WTC11 (cell line): ENCODE data around the gene PLXNB2. TPM values are rescaled to one million over a fixed set of nuclear protein-coding genes. Genes with fewer than 3 reads are reported as not detected.

ENCODE experiments used
- ATAC-seq: fragments of 200-7000 bp; cut with Tn5 transposase; 2 replicates; pipeline ENCODE4 v1.10.0; 2021; ENCODE audit warnings: mild to moderate bottlenecking, moderate library complexity
- CTCF ChIA-PET: fragments of 300-600 bp; sonication (Branson Sonifier 250); formaldehyde crosslinking; loops from one replicate; lab custom pipeline; 2021; ENCODE audit warnings: antibody characterized with exemption; lab: Charles Lee
- POLR2A ChIA-PET: fragments of 350-600 bp; sonication (Branson Sonifier 250); formaldehyde crosslinking; loops from one replicate; lab custom pipeline; 2021; ENCODE audit warnings: antibody characterized with exemption; lab: Charles Lee
- DNase-seq: peaks from one replicate; pipeline ENCODE4 v3.0.0; 2021; ENCODE audit warnings: low spot score
- H3K27ac Mint-ChIP-seq: 2 replicates; pipeline ENCODE4 v1.8.0; 2021; ENCODE audit warnings: mixed read lengths
- H3K27me3 Mint-ChIP-seq: 2 replicates; pipeline ENCODE4 v1.8.0; 2021; ENCODE audit warnings: low read depth, mild to moderate bottlenecking, moderate library complexity, mixed read lengths
- H3K36me3 Mint-ChIP-seq: 2 replicates; pipeline ENCODE4 v1.8.0; 2021; ENCODE audit warnings: mixed read lengths
- H3K4me1 Mint-ChIP-seq: 2 replicates; pipeline ENCODE4 v1.8.0; 2022; ENCODE audit warnings: mixed read lengths
- H3K4me3 Mint-ChIP-seq: 2 replicates; pipeline ENCODE4 v1.8.0; 2021; ENCODE audit warnings: mild to moderate bottlenecking, moderate library complexity, mixed read lengths
- H3K9me3 Mint-ChIP-seq: 2 replicates; pipeline ENCODE4 v1.8.0; 2021; ENCODE audit warnings: mixed read lengths
- CREB1 ChIP-seq: sonication (generic); formaldehyde crosslinking; IDR thresholded peaks from 2 replicates; pipeline ENCODE4 v1.8.0; 2023; ENCODE audit warnings: mild to moderate bottlenecking, missing genetic modification reagents
- CREM ChIP-seq: sonication (generic); formaldehyde crosslinking; IDR thresholded peaks from 2 replicates; pipeline ENCODE4 v1.8.1; 2022; ENCODE audit warnings: mild to moderate bottlenecking, missing genetic modification reagents, moderate library complexity
- IRF2 ChIP-seq: sonication (generic); formaldehyde crosslinking; IDR thresholded peaks from 2 replicates; pipeline ENCODE4 v1.8.0; 2022; ENCODE audit warnings: low read depth, missing genetic modification reagents, borderline replicate concordance
- NR2C2 ChIP-seq: sonication (generic); formaldehyde crosslinking; IDR thresholded peaks from 2 replicates; pipeline ENCODE4 v1.8.0; 2022; ENCODE audit warnings: mild to moderate bottlenecking, missing genetic modification reagents
- RELA ChIP-seq: sonication (generic); formaldehyde crosslinking; IDR thresholded peaks from 2 replicates; pipeline ENCODE4 v1.8.1; 2022; ENCODE audit warnings: missing genetic modification reagents, mild to moderate bottlenecking, borderline replicate concordance
- SMAD3 ChIP-seq: sonication (generic); formaldehyde crosslinking; IDR thresholded peaks from 2 replicates; pipeline ENCODE4 v1.8.0; 2022; ENCODE audit warnings: missing genetic modification reagents, mild to moderate bottlenecking, borderline replicate concordance
- TCF7 ChIP-seq: sonication (generic); formaldehyde crosslinking; IDR thresholded peaks from 2 replicates; pipeline ENCODE4 v1.8.0; 2022; ENCODE audit warnings: mild to moderate bottlenecking, low read depth, missing genetic modification reagents, moderate library complexity
- ZNF138 ChIP-seq: sonication (generic); formaldehyde crosslinking; conservative IDR thresholded peaks from 2 replicates; pipeline ENCODE4 v1.8.1; 2022; ENCODE audit warnings: mild to moderate bottlenecking, moderate library complexity, missing genetic modification reagents
- total RNA-seq: library from RNA; stranded (reverse); gene quantifications from 3 replicates; pipeline ENCODE4 v1.2.3, GENCODE V29; 2021
- TF ChIP-seq, protein P1 (sequence below): sonication (generic); formaldehyde crosslinking; IDR thresholded peaks from 2 replicates; pipeline ENCODE4 v1.8.1; 2023; ENCODE audit warnings: mild to moderate bottlenecking, moderate library complexity, missing genetic modification reagents
- TF ChIP-seq, protein P2 (sequence below): sonication (generic); formaldehyde crosslinking; IDR thresholded peaks from 2 replicates; pipeline ENCODE4 v1.8.1; 2022; ENCODE audit warnings: mild to moderate bottlenecking, missing genetic modification reagents, moderate library complexity, borderline replicate concordance
- TF ChIP-seq, protein P3 (sequence below): sonication (generic); formaldehyde crosslinking; IDR thresholded peaks from 2 replicates; pipeline ENCODE4 v1.8.0; 2023; ENCODE audit warnings: mild to moderate bottlenecking, missing genetic modification reagents
- TF ChIP-seq, protein P4 (sequence below): sonication (generic); formaldehyde crosslinking; IDR thresholded peaks from 2 replicates; pipeline ENCODE4 v1.8.0; 2023; ENCODE audit warnings: missing genetic modification reagents, mild to moderate bottlenecking, borderline replicate concordance
- TF ChIP-seq, protein P5 (sequence below): sonication (generic); formaldehyde crosslinking; conservative IDR thresholded peaks from 2 replicates; pipeline ENCODE4 v1.8.1; 2023; ENCODE audit warnings: mild to moderate bottlenecking, low read depth, missing genetic modification reagents, moderate library complexity

The PLXNB2 gene
- total RNA-seq, 1 experiment from 2014 or later = 113 TPM

DNA sequence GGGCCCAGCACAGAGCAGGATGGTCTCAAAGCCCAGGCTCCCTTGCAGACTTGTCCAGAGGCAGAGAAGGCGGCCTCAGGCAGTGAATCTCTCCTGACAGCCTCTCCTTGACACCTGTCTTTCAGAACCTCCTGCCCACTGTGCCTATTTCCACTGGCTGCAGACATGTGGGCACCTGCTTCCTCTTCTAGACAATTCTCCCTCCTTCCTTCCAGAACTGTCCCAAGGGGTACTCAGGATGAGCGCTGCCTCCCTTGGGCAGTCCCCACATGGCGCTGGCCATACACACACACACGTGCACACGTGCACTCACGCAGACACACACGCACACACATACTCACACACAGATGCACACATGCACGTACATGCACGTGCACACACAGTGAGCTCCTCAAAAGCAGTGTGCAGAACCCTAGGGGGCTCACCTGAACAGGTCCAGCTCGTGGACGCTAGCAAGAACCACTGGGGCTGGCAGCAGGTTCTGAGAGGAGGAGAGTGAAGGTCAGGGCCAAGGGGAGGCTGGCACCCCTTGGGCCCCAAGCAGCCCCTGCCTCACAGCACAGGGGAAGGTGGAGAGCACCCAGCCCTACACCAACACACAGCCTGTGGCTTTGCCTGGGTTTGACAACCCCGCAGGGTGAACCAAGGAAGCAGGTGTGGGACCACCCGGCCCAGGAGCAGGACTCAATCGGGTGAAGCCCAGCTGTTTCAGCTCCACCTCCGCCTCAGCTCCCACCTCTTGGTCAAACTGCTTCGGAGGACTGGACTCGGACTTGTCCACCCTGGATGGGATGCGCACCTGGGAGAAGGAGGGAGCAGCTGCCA lies 8.1 kb upstream of the PLXNB2 start (continued):
- no peak for TF ChIP-seq IRF2 (CRISPR knock-in tag)
- TF ChIP-seq, protein P1, sequence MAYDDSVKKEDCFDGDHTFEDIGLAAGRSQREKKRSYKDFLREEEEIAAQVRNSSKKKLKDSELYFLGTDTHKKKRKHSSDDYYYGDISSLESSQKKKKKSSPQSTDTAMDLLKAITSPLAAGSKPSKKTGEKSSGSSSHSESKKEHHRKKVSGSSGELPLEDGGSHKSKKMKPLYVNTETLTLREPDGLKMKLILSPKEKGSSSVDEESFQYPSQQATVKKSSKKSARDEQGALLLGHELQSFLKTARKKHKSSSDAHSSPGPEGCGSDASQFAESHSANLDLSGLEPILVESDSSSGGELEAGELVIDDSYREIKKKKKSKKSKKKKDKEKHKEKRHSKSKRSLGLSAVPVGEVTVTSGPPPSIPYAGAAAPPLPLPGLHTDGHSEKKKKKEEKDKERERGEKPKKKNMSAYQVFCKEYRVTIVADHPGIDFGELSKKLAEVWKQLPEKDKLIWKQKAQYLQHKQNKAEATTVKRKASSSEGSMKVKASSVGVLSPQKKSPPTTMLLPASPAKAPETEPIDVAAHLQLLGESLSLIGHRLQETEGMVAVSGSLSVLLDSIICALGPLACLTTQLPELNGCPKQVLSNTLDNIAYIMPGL (CRISPR knock-in tag) = no peak
- TF ChIP-seq CREB1 = no peak
- TF ChIP-seq, protein P2, sequence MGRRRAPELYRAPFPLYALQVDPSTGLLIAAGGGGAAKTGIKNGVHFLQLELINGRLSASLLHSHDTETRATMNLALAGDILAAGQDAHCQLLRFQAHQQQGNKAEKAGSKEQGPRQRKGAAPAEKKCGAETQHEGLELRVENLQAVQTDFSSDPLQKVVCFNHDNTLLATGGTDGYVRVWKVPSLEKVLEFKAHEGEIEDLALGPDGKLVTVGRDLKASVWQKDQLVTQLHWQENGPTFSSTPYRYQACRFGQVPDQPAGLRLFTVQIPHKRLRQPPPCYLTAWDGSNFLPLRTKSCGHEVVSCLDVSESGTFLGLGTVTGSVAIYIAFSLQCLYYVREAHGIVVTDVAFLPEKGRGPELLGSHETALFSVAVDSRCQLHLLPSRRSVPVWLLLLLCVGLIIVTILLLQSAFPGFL (CRISPR knock-in tag) = no peak

DNA sequence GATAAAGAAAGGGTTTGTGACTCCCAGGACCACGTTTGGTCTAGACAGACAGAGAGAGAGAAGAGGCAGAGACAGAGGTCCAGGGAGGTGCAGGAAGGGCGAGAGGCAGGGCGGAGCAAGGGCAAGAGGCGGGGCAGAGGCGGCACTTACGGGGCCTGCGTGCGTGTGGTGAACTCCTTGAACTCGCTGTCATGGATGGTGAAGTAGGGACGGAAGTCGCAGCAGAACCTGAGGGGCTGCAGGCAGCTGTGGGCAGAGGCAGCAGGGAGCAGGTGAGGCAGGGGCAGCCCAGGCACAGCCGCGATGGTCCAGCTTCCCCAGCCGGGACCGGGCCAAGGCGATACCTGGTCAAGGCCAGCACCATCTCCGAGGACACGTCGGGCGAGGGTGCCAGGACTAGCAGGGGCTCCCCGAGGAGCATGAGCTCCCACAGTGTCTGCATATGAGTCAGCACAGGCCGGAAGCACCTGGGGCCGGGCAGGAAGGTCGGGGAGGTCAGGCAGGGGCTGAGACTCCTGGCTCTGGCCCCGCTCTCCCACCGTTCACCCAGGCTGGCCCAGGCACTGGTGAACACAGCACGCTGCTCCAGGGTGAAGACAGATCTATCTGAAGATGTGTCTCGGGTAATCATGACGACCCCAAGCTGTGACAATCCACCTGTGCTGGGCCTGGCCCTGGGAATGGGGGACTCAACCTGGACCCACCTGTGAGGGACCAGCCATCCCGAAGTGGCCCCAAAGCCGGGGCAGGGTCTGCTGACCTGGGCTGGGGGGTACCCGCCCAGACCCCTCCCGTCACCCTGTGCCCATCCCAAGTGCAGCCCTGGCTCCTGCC lies 7.2 kb upstream of the PLXNB2 start:
- Mint-ChIP-seq H3K36me3 (no peaks in the 10 kb centered on the region), H3K9me3 (no peaks in the 10 kb centered on the region), H3K4me1 (peaks cover 7% of the 10 kb centered on the region), H3K4me3 (no peak overlapping the region), H3K27me3 (no peaks in the 10 kb centered on the region; the same call in 1 of the 2 replicates), H3K27ac (peak overlapping the region; percentile 9; the same call in 1 of the 2 replicates)
- CTCF ChIA-PET = interaction anchor here (1.0 to 2.1 kb wide), 4 partner anchors 8 to 43 kb away, joined by 3 to 6 read pairs (median 6); partner anchors contain the start of genes DENND6B and PLXNB2
- POLR2A ChIA-PET = no interaction called here
- no peak for DNase-seq
- ATAC-seq = peak; percentile 65
- TF ChIP-seq, protein P3, sequence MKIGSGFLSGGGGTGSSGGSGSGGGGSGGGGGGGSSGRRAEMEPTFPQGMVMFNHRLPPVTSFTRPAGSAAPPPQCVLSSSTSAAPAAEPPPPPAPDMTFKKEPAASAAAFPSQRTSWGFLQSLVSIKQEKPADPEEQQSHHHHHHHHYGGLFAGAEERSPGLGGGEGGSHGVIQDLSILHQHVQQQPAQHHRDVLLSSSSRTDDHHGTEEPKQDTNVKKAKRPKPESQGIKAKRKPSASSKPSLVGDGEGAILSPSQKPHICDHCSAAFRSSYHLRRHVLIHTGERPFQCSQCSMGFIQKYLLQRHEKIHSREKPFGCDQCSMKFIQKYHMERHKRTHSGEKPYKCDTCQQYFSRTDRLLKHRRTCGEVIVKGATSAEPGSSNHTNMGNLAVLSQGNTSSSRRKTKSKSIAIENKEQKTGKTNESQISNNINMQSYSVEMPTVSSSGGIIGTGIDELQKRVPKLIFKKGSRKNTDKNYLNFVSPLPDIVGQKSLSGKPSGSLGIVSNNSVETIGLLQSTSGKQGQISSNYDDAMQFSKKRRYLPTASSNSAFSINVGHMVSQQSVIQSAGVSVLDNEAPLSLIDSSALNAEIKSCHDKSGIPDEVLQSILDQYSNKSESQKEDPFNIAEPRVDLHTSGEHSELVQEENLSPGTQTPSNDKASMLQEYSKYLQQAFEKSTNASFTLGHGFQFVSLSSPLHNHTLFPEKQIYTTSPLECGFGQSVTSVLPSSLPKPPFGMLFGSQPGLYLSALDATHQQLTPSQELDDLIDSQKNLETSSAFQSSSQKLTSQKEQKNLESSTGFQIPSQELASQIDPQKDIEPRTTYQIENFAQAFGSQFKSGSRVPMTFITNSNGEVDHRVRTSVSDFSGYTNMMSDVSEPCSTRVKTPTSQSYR = no peak
- TF ChIP-seq CREM (CRISPR knock-in tag) = no peak
- TF ChIP-seq ZNF138 (CRISPR knock-in tag) = no peak
- no peak for TF ChIP-seq RELA (CRISPR knock-in tag)
- TF ChIP-seq, protein P1 (CRISPR knock-in tag) = no peak
- TF ChIP-seq, protein P4, sequence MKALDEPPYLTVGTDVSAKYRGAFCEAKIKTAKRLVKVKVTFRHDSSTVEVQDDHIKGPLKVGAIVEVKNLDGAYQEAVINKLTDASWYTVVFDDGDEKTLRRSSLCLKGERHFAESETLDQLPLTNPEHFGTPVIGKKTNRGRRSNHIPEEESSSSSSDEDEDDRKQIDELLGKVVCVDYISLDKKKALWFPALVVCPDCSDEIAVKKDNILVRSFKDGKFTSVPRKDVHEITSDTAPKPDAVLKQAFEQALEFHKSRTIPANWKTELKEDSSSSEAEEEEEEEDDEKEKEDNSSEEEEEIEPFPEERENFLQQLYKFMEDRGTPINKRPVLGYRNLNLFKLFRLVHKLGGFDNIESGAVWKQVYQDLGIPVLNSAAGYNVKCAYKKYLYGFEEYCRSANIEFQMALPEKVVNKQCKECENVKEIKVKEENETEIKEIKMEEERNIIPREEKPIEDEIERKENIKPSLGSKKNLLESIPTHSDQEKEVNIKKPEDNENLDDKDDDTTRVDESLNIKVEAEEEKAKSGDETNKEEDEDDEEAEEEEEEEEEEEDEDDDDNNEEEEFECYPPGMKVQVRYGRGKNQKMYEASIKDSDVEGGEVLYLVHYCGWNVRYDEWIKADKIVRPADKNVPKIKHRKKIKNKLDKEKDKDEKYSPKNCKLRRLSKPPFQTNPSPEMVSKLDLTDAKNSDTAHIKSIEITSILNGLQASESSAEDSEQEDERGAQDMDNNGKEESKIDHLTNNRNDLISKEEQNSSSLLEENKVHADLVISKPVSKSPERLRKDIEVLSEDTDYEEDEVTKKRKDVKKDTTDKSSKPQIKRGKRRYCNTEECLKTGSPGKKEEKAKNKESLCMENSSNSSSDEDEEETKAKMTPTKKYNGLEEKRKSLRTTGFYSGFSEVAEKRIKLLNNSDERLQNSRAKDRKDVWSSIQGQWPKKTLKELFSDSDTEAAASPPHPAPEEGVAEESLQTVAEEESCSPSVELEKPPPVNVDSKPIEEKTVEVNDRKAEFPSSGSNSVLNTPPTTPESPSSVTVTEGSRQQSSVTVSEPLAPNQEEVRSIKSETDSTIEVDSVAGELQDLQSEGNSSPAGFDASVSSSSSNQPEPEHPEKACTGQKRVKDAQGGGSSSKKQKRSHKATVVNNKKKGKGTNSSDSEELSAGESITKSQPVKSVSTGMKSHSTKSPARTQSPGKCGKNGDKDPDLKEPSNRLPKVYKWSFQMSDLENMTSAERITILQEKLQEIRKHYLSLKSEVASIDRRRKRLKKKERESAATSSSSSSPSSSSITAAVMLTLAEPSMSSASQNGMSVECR (CRISPR knock-in tag) = no peak
- no peak for TF ChIP-seq TCF7
- no peak for TF ChIP-seq SMAD3 (CRISPR knock-in tag)
- TF ChIP-seq, protein P5, sequence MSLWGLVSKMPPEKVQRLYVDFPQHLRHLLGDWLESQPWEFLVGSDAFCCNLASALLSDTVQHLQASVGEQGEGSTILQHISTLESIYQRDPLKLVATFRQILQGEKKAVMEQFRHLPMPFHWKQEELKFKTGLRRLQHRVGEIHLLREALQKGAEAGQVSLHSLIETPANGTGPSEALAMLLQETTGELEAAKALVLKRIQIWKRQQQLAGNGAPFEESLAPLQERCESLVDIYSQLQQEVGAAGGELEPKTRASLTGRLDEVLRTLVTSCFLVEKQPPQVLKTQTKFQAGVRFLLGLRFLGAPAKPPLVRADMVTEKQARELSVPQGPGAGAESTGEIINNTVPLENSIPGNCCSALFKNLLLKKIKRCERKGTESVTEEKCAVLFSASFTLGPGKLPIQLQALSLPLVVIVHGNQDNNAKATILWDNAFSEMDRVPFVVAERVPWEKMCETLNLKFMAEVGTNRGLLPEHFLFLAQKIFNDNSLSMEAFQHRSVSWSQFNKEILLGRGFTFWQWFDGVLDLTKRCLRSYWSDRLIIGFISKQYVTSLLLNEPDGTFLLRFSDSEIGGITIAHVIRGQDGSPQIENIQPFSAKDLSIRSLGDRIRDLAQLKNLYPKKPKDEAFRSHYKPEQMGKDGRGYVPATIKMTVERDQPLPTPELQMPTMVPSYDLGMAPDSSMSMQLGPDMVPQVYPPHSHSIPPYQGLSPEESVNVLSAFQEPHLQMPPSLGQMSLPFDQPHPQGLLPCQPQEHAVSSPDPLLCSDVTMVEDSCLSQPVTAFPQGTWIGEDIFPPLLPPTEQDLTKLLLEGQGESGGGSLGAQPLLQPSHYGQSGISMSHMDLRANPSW (CRISPR knock-in tag) = no peak
- TF ChIP-seq, protein P2 (CRISPR knock-in tag) = no peak
- TF ChIP-seq NR2C2 (CRISPR knock-in tag) = no peak
